ENCODE measurements around the gene CPHXL2. TPM values are rescaled to one million over a fixed set of nuclear protein-coding genes. Genes with fewer than 3 reads are reported as not detected.

CPHXL2 gene
- total RNA-seq, 1 donor from 2014 or later = not detected

DNA sequence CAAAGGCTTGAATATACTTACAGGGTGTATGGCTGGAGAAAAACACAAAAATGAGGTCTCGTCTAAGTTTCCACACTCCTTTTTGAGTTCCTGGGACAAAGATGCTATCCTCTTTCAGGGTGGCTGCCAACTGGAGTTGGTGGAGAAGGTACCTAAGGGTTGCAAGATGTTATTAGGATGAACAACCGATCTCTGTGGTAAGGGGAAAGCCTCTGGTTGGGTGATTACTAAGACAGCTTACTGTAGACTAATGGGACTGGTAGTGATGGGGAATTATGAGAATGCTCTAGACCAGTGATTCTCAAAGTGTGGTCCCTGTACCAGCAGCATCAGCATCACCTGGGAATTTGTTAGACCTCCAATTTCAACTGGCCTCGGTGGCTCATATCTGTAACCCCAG is 59.7 kb downstream of the CPHXL2 start:
- TF ChIP-seq, protein P1, sequence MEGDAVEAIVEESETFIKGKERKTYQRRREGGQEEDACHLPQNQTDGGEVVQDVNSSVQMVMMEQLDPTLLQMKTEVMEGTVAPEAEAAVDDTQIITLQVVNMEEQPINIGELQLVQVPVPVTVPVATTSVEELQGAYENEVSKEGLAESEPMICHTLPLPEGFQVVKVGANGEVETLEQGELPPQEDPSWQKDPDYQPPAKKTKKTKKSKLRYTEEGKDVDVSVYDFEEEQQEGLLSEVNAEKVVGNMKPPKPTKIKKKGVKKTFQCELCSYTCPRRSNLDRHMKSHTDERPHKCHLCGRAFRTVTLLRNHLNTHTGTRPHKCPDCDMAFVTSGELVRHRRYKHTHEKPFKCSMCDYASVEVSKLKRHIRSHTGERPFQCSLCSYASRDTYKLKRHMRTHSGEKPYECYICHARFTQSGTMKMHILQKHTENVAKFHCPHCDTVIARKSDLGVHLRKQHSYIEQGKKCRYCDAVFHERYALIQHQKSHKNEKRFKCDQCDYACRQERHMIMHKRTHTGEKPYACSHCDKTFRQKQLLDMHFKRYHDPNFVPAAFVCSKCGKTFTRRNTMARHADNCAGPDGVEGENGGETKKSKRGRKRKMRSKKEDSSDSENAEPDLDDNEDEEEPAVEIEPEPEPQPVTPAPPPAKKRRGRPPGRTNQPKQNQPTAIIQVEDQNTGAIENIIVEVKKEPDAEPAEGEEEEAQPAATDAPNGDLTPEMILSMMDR (IDR thresholded peaks at IDR 0.05) = no peak
- Mint-ChIP-seq H3K27ac (ENCODE audit: unreplicated experiment) (no peak overlapping the region), H3K36me3 (ENCODE audit: unreplicated experiment) (peaks cover 46% of the 10 kb centered on the region), H3K4me1 (ENCODE audit: unreplicated experiment) (peaks cover 15% of the 10 kb centered on the region), H3K27me3 (ENCODE audit: unreplicated experiment) (no peaks in the 10 kb centered on the region), H3K9me3 (ENCODE audit: unreplicated experiment) (no peaks in the 10 kb centered on the region), H3K4me3 (ENCODE audit: unreplicated experiment) (no peak overlapping the region)
- no peak for DNase-seq (ENCODE audit: extremely low spot score, unreplicated experiment)

DNA sequence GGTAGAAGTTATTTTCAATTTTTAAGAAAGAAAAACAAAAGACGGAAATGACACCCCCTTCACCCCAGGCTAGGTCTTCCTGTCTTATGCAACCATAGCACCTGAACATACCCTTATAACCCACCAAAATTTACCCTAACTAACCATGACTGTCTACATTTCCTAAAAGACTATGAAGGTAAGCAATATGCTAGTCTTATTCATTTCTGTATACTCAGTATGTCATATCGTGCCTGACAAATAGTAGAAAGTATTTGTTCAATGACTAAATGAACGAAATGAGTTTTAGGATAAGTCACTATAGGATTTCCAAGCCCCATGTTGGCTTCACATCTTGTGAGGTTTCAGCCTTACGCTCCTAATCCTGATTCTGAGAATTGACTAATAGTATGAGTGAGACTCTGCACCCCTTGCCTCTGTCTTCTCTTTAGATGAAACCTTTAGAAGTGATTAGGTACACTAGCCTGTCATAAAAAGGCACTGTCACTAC is 60.2 kb downstream of the CPHXL2 start:
- Mint-ChIP-seq H3K9me3 (ENCODE audit: unreplicated experiment) (no peaks in the 10 kb centered on the region), H3K27ac (ENCODE audit: unreplicated experiment) (no peak overlapping the region), H3K36me3 (ENCODE audit: unreplicated experiment) (peaks cover 47% of the 10 kb centered on the region), H3K4me1 (ENCODE audit: unreplicated experiment) (peaks cover 9% of the 10 kb centered on the region), H3K27me3 (ENCODE audit: unreplicated experiment) (no peaks in the 10 kb centered on the region), H3K4me3 (ENCODE audit: unreplicated experiment) (no peak overlapping the region)
- DNase-seq (ENCODE audit: extremely low spot score, unreplicated experiment) = no peak
- TF ChIP-seq, protein P1 (IDR thresholded peaks at IDR 0.05) = no peak

DNA sequence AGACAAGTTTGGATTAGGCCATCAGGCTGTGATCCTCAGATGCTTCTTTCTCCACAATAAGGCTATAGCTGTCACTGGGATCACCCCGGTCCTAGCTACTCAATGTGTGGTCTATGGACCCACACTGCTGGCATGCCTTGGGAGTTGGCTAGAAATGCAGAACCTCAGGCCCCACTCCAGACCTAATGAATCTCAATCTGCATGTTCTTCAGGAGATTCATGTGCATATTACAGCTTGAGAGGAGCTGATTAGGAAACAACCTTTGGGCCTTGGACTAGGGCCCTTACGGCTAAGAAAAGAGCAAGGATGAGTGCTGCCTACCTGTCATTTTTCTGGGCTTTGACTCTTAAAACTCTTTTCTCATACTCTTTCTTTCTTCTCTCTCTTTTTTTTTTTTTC is 61.2 kb downstream of the CPHXL2 start:
- Mint-ChIP-seq H3K4me1 (ENCODE audit: unreplicated experiment) (peaks cover under 1% of the 10 kb centered on the region), H3K9me3 (ENCODE audit: unreplicated experiment) (no peaks in the 10 kb centered on the region), H3K27ac (ENCODE audit: unreplicated experiment) (no peak overlapping the region), H3K36me3 (ENCODE audit: unreplicated experiment) (peaks cover 47% of the 10 kb centered on the region), H3K4me3 (ENCODE audit: unreplicated experiment) (no peak overlapping the region), H3K27me3 (ENCODE audit: unreplicated experiment) (no peaks in the 10 kb centered on the region)
- no peak for DNase-seq (ENCODE audit: extremely low spot score, unreplicated experiment)
- TF ChIP-seq, protein P1 (IDR thresholded peaks at IDR 0.05) = no peak

DNA sequence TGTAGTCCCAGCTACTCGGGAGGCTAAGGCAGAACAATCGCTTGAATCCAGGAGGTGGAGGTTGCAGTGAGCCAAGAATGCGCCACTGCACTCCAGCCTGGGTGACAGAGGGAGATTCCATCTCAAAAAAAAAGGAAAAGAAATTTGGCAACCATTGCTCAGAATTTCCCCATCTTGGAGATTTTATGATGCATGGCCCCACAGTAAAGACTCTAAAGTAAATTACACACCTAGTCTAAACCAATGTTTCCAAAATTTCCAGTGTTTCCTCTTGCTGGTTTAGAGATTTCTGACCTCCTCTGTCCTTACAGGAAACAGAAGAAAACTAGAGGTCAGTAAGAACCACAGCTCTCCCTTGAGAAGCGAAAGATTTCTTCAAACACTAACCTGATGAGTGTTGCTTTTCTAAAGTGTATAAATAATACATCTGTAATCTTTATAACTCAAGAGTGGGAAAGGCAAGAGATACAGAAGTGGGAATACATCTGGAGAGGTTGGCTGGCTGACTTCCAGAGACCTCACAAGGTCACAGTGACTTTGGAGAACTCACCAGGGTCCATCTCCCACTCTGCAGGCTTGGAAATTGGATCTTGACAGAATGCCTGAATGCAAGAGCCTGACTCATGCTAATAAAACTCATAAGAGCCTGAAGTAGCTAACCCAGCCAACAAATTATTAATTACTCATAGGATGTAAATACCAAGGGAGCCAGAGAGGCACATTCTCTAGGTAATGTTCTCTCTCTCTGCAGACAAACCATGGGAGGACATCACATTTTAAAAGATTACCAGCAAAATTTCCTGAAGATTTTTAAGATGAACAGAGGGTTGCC is 62.5 kb downstream of the CPHXL2 start:
- Mint-ChIP-seq H3K4me1 (ENCODE audit: unreplicated experiment) (no peaks in the 10 kb centered on the region), H3K27ac (ENCODE audit: unreplicated experiment) (no peak overlapping the region), H3K9me3 (ENCODE audit: unreplicated experiment) (no peaks in the 10 kb centered on the region), H3K27me3 (ENCODE audit: unreplicated experiment) (no peaks in the 10 kb centered on the region), H3K36me3 (ENCODE audit: unreplicated experiment) (peaks cover 46% of the 10 kb centered on the region), H3K4me3 (ENCODE audit: unreplicated experiment) (no peak overlapping the region)
- TF ChIP-seq, protein P1 (IDR thresholded peaks at IDR 0.05) = no peak
- no peak for DNase-seq (ENCODE audit: extremely low spot score, unreplicated experiment)

Other genes starting within 250 kb of the CPHXL2 start
- 62.4 and 65.6 TPM in 2 replicates for gene CFDP1, start 243.5 kb downstream of the CPHXL2 start, total RNA-seq
- 13.9 and 15.2 TPM in 2 replicates for gene TMEM170A, start 212.3 kb downstream of the CPHXL2 start, total RNA-seq
- gene CHST6, start 181.6 kb downstream of the CPHXL2 start, total RNA-seq = 0.43 and 0.55 TPM in 2 replicates
- 0.27 TPM in 1 of 2 replicates, not detected in the other for gene CHST5, start 140.9 kb downstream of the CPHXL2 start, total RNA-seq
- 8.3 and 8.4 TPM in 2 replicates for gene TMEM231, start 120.8 kb downstream of the CPHXL2 start, total RNA-seq
- gene GABARAPL2, start 110.6 kb downstream of the CPHXL2 start, total RNA-seq = 84.6 and 90.3 TPM in 2 replicates
- 55.0 and 55.9 TPM in 2 replicates for gene ADAT1, start 53.7 kb downstream of the CPHXL2 start, total RNA-seq
- gene KARS1, start 29.3 kb downstream of the CPHXL2 start, total RNA-seq = 104 and 108 TPM in 2 replicates
- 65.8 and 66.4 TPM in 2 replicates for gene TERF2IP, start 29.2 kb downstream of the CPHXL2 start, total RNA-seq
- not detected in 2 replicates for gene DUXB, start 24.5 kb upstream of the CPHXL2 start, total RNA-seq
- not detected in 2 replicates for gene CPHXL, start 49.5 kb upstream of the CPHXL2 start, total RNA-seq